H1 (cell line): ENCODE data around the gene POLE3. TPM values are rescaled to one million over a fixed set of nuclear protein-coding genes. Genes with fewer than 3 reads are reported as not detected.

ENCODE experiments used
- CTCF ChIA-PET: fragments of 300-600 bp; sonication (Branson Sonifier 250); formaldehyde crosslinking; loops from one replicate; lab custom pipeline; 2021; ENCODE audit not compliant: partially characterized antibody; lab: Charles Lee
- POLR2A ChIA-PET: fragments of 300-600 bp; sonication (Branson Sonifier 250); formaldehyde crosslinking; loops from one replicate; lab custom pipeline; 2021; ENCODE audit warnings: inconsistent platforms; ENCODE audit not compliant: partially characterized antibody; lab: Charles Lee
- DNase-seq, 2 experiments: peaks; one replicate each; pipeline versions ENCODE4 v3.0.0 to v3.0.0-alpha.2; 2010 to 2022; ENCODE audit warnings: low spot score in 2 of 2, low read depth in 1 of 2, mixed read lengths in 1 of 2
- FAIRE-seq: peaks from 2 replicates; lab custom pipeline; 2011; peaks lifted over from hg19 to GRCh38; lab: Jason Lieb, UNC
- H2AFZ ChIP-seq: 2 replicates; pipeline ENCODE4 v1.8.1; 2012; ENCODE audit warnings: low read length, inconsistent platforms
- H2AK5ac ChIP-seq: 2 replicates; pipeline ENCODE4 v1.6.1; 2013; ENCODE audit warnings: low read depth, low read length
- H2BK120ac ChIP-seq: replicated peaks from 2 replicates; pipeline ENCODE3; 2013; ENCODE audit warnings: low read depth, low read length, inconsistent platforms
- H2BK12ac ChIP-seq: 2 replicates; pipeline ENCODE4 v1.6.1; 2013; ENCODE audit warnings: low read depth, low read length
- H2BK15ac ChIP-seq: 2 replicates; pipeline ENCODE4 v1.6.1; 2013; ENCODE audit warnings: low read length
- H2BK20ac ChIP-seq: 2 replicates; pipeline ENCODE4 v1.6.1; 2013; ENCODE audit warnings: low read length
- H2BK5ac ChIP-seq: 2 replicates; pipeline ENCODE4 v1.6.1; 2013; ENCODE audit warnings: low read depth, low read length
- H3K14ac ChIP-seq: 2 replicates; pipeline ENCODE4 v1.6.1; 2013; ENCODE audit warnings: inconsistent platforms; ENCODE audit not compliant: insufficient read length
- H3K18ac ChIP-seq: 2 replicates; pipeline ENCODE4 v1.6.1; 2013; ENCODE audit warnings: low read length; ENCODE audit errors: extremely low read depth
- H3K23ac ChIP-seq: 2 replicates; pipeline ENCODE4 v1.6.1; 2013; ENCODE audit warnings: inconsistent platforms; ENCODE audit not compliant: insufficient read length
- H3K23me2 ChIP-seq: 2 replicates; pipeline ENCODE4 v1.6.1; 2013; ENCODE audit warnings: low read depth, low read length
- H3K27ac ChIP-seq: 2 replicates; pipeline ENCODE4 v1.6.1; 2011; ENCODE audit warnings: low read depth, low read length, inconsistent platforms
- H3K27me3 ChIP-seq, 4 experiments: replicated peaks in 1 of 4; 1 replicate in 1 of 4; 2 replicates in 3 of 4; pipeline versions ENCODE4 v1.6.1 to v1.8.1; 2011 to 2013; ENCODE audit warnings: low read length in 3 of 4, mild to moderate bottlenecking in 3 of 4, inconsistent platforms in 2 of 4, mixed read lengths in 2 of 4, moderate library complexity in 1 of 4; ENCODE audit not compliant: control insufficient read depth in 3 of 4, insufficient read depth in 3 of 4; ENCODE audit errors: extremely low read depth in 1 of 4
- H3K36me3 ChIP-seq, 4 experiments: 2 replicates each; pipeline versions ENCODE4 v1.6.1 to v1.8.1; 2011 to 2013; ENCODE audit warnings: mild to moderate bottlenecking in 4 of 4, low read length in 3 of 4, moderate library complexity in 2 of 4, control low read depth in 1 of 4, inconsistent platforms in 1 of 4; ENCODE audit not compliant: insufficient read depth in 4 of 4, control insufficient read depth in 2 of 4
- H3K4ac ChIP-seq: replicated peaks from 2 replicates; pipeline ENCODE3; 2013; ENCODE audit warnings: low read length, low read depth, mixed read lengths, inconsistent platforms; ENCODE audit not compliant: insufficient read length
- H3K4me1 ChIP-seq, 4 experiments: replicated peaks in 1 of 4; 1 replicate in 1 of 4; 2 replicates in 3 of 4; pipeline versions ENCODE4 v1.6.1 to v1.8.1; 2011 to 2013; ENCODE audit warnings: low read length in 3 of 4, inconsistent platforms in 2 of 4, mixed read lengths in 1 of 4; ENCODE audit not compliant: insufficient read depth in 4 of 4, control insufficient read depth in 3 of 4
- H3K4me2 ChIP-seq, 2 experiments: 2 replicates each; pipeline versions ENCODE4 v1.6.1 to v1.8.1; 2011 to 2013; ENCODE audit warnings: low read depth in 2 of 2, low read length in 2 of 2, control low read depth in 1 of 2, inconsistent platforms in 1 of 2, mild to moderate bottlenecking in 1 of 2; ENCODE audit not compliant: insufficient read depth in 1 of 2
- H3K4me3 ChIP-seq, 4 experiments: fragments of 200-600, 300-600 bp in 1 of 4; sonication (generic), shearing (Covaris generic), sonication (Bioruptor Twin) in 1 of 4; 2 replicates each; pipeline versions ENCODE4 v1.5.1 to v1.8.1; 2011 to 2016; ENCODE audit warnings: low read length in 4 of 4, low read depth in 3 of 4, control low read depth in 2 of 4, inconsistent platforms in 2 of 4, mild to moderate bottlenecking in 2 of 4, mixed read lengths in 1 of 4, moderate library complexity in 1 of 4; ENCODE audit not compliant: insufficient read depth in 2 of 4; ENCODE audit errors: extremely low read depth in 1 of 4
- H3K56ac ChIP-seq: replicated peaks from 2 replicates; pipeline ENCODE3; 2013; ENCODE audit warnings: low read depth, mild to moderate bottlenecking, mixed read lengths, low read length, inconsistent platforms; ENCODE audit not compliant: insufficient read length
- H3K79me1 ChIP-seq: 2 replicates; pipeline ENCODE4 v1.6.1; 2013; ENCODE audit warnings: low read depth, low read length, control low read depth
- H3K79me2 ChIP-seq, 2 experiments: 2 replicates each; pipeline versions ENCODE4 v1.6.1 to v1.8.1; 2012 to 2013; ENCODE audit warnings: low read length in 2 of 2, mild to moderate bottlenecking in 2 of 2, inconsistent platforms in 1 of 2; ENCODE audit not compliant: insufficient read depth in 2 of 2, control insufficient read depth in 1 of 2
- H3K9ac ChIP-seq, 4 experiments: replicated peaks in 1 of 4; 1 replicate in 1 of 4; 2 replicates in 3 of 4; pipeline versions ENCODE4 v1.6.1 to v1.8.1; 2011 to 2013; ENCODE audit warnings: low read depth in 3 of 4, low read length in 3 of 4, control low read depth in 2 of 4, mild to moderate bottlenecking in 2 of 4, moderate library complexity in 2 of 4, inconsistent platforms in 1 of 4; ENCODE audit errors: extremely low read depth in 1 of 4
- H3K9me3 ChIP-seq, 2 experiments: 2 replicates each; pipeline versions ENCODE4 v1.6.1 to v1.8.1; 2012 to 2013; ENCODE audit warnings: mild to moderate bottlenecking in 2 of 2, moderate library complexity in 2 of 2, control low read depth in 1 of 2, inconsistent platforms in 1 of 2, low read depth in 1 of 2, low read length in 1 of 2, mixed read lengths in 1 of 2; ENCODE audit not compliant: insufficient read depth in 2 of 2
- H4K20me1 ChIP-seq, 2 experiments: replicated peaks in 1 of 2; 2 replicates each; pipeline versions ENCODE3 to v1.8.1; 2011 to 2013; ENCODE audit warnings: inconsistent platforms in 2 of 2, low read length in 2 of 2, mild to moderate bottlenecking in 1 of 2; ENCODE audit not compliant: insufficient read depth in 2 of 2, control insufficient read depth in 1 of 2
- H4K5ac ChIP-seq: 2 replicates; pipeline ENCODE4 v1.6.1; 2013; ENCODE audit warnings: low read length, low read depth, mixed read lengths, inconsistent platforms; ENCODE audit not compliant: insufficient read length
- H4K8ac ChIP-seq: 2 replicates; pipeline ENCODE4 v1.8.0; 2013; ENCODE audit warnings: mild to moderate bottlenecking, moderate library complexity, low read length, inconsistent platforms; ENCODE audit not compliant: insufficient read depth; ENCODE audit errors: extremely low read depth
- H4K91ac ChIP-seq: replicated peaks from 2 replicates; pipeline ENCODE3; 2013; ENCODE audit warnings: low read length, mixed read lengths, inconsistent platforms; ENCODE audit not compliant: insufficient read length
- BRCA1 ChIP-seq: IDR thresholded peaks from 2 replicates; pipeline ENCODE4 v1.6.1; 2012; ENCODE audit warnings: low read depth, low read length, improper control_type of control experiment
- EP300 ChIP-seq, 2 experiments: IDR thresholded peaks; 1 replicate in 1 of 2; 2 replicates in 1 of 2; pipeline ENCODE4 v1.6.1; 2011 to 2012; ENCODE audit warnings: low read depth in 2 of 2, low read length in 2 of 2, mild to moderate bottlenecking in 2 of 2, borderline replicate concordance in 1 of 2, inconsistent platforms in 1 of 2, moderate library complexity in 1 of 2
- GTF2F1 ChIP-seq: IDR thresholded peaks from 2 replicates; pipeline ENCODE4 v1.6.1; 2012; ENCODE audit warnings: low read depth, low read length, improper control_type of control experiment, borderline replicate concordance
- NRF1 ChIP-seq: IDR thresholded peaks from 2 replicates; pipeline ENCODE4 v1.6.1; 2011; ENCODE audit warnings: mild to moderate bottlenecking, low read depth, low read length, improper control_type of control experiment
- PHF8 ChIP-seq: fragments of 200-600 bp; sonication (generic); conservative IDR thresholded peaks from 2 replicates; pipeline ENCODE4 v1.7.1; 2012; ENCODE audit warnings: low read depth, mild to moderate bottlenecking, inconsistent platforms, low read length, moderate library complexity
- POU5F1 ChIP-seq: IDR thresholded peaks from 2 replicates; pipeline ENCODE4 v1.6.1; 2011; ENCODE audit warnings: low read depth, mild to moderate bottlenecking, low read length, moderate library complexity
- RBBP5 ChIP-seq: IDR thresholded peaks from 2 replicates; pipeline ENCODE4 v1.7.1; 2012; ENCODE audit warnings: low read depth, mild to moderate bottlenecking, inconsistent platforms, low read length, moderate library complexity, borderline replicate concordance
- SIRT6 ChIP-seq: IDR thresholded peaks from one replicate; pipeline ENCODE4 v1.7.1; 2012; ENCODE audit warnings: low read length, inconsistent platforms
- SP4 ChIP-seq: IDR thresholded peaks from 2 replicates; pipeline ENCODE4 v1.6.1; 2012; ENCODE audit warnings: low read length, inconsistent platforms
- TBP ChIP-seq: IDR thresholded peaks from 2 replicates; pipeline ENCODE4 v1.6.1; 2011; ENCODE audit warnings: low read depth, low read length, improper control_type of control experiment
- YY1 ChIP-seq: IDR thresholded peaks from 2 replicates; pipeline ENCODE4 v1.6.1; 2011; ENCODE audit warnings: low read depth, mild to moderate bottlenecking, low read length
- WGBS, 2 experiments: shearing (Covaris generic) in 1 of 2; methylation state at CpG; one replicate each; pipeline versions ENCODE4 v1.1.6 to v1.1.7; 2013 to 2015; ENCODE audit warnings: low lambda C conversion rate in 2 of 2, mixed read lengths in 2 of 2, inconsistent platforms in 1 of 2, low coverage in 1 of 2, missing lambda C conversion rate in 1 of 2; ENCODE audit not compliant: insufficient replicate concordance in 2 of 2, insufficient coverage in 1 of 2, insufficient read length in 1 of 2; ENCODE audit errors: extremely low coverage in 1 of 2, missing lambda C conversion rate in 1 of 2; 5-methylcytosine and 5-hydroxymethylcytosine counted together
- polyA plus RNA-seq, 7 experiments: library from polyadenylated mRNA; depleted of rRNA in 3 of 7; stranded (reverse) in 5 of 7; unstranded in 2 of 7; fragments of >200 nt in 5 of 7; fragments of 200-250 nt in 2 of 7; gene quantifications; 1 replicate in 5 of 7; 2 replicates in 1 of 7; 4 replicates in 1 of 7; pipeline versions ENCODE4 v1.2.1 to v1.2.3, GENCODE V29; 2011 to 2013; ENCODE audit warnings: missing spikeins in 2 of 7, mixed read lengths in 2 of 7
- total RNA-seq: library from RNA; stranded (reverse); fragmentation: NEBNext Ultra II Directional; extraction: Animal tissue kit (Norgen Biotek cat#: 25700); gene quantifications from 2 replicates; pipeline ENCODE4 v1.2.1, GENCODE V29; 2021

POLE3 gene
- total and polyA plus RNA-seq, 2 of the 8 experiments (the other 6 are each of a cell fraction or from before 2014, with no cell fraction given) = 52.7 to 77.3 TPM

DNA sequence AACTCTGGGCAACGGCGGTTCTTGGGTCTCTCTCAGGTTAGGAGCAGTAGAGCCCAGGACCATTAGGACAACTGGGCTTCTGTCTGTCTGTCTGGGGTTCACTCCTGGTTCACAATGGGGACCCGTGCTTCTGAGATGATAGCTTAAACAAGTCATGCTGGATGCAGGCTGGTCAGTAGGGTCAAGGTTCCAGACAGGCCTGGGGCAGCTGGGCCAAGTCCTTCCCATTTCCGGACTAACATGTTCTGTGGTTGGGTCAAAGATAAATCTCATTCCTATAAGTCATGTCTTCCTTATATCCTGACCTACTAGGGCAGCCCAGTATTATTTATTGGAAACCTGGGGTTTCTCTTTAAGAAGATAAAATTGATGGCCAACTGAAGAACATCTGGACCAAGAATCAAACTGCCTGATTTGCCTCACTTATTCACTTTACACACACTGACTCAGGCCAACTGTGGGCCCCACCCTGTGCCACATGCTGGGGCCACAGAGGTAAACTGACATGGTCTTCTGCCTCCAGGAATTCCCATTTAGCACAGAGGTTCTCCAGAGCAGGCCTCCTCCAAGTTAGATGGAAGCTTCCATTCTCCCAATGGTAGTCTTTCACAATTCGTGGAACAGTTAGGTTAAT lies 42.0 kb downstream of the POLE3 start:
- Histone ChIP-seq H3K79me2 (no peaks in the 10 kb centered on the region), H2AFZ (no peak overlapping the region), H4K91ac (no peak overlapping the region), H3K18ac (no peak overlapping the region), H3K36me3 (peaks cover 0 to 9% (median 0%) of the 10 kb centered on the region in 4 experiments; a peak in 3 of 8 replicates), H3K56ac (no peak overlapping the region), H2BK5ac (no peak overlapping the region), H3K4me2 (no peak overlapping the region), H2BK12ac (no peak overlapping the region), H2BK20ac (no peak overlapping the region), H2BK15ac (no peak overlapping the region), H3K9me3 (no peaks in the 10 kb centered on the region), H3K4me1 (peaks cover 0 to 4% (median under 1%) of the 10 kb centered on the region in 4 experiments; a peak in 3 of 7 replicates), H3K27ac (no peak overlapping the region), H2BK120ac (no peak overlapping the region), H3K9ac (no peak overlapping the region), H4K20me1 (no peaks in the 10 kb centered on the region), H3K27me3 (no peaks in the 10 kb centered on the region), H4K8ac (no peak overlapping the region), H3K23me2 (no peaks in the 10 kb centered on the region), H3K23ac (no peak overlapping the region), H3K14ac (no peak overlapping the region), H3K4me3 (no peak overlapping the region), H4K5ac (no peak overlapping the region), H2AK5ac (no peak overlapping the region), H3K4ac (no peak overlapping the region), H3K79me1 (no peaks in the 10 kb centered on the region)
- 85% methylated on average over 5 of the region's 5 CpGs; no CpG with 5 or more reads in 1 of the 2 experiments for WGBS, 2 experiments
- POLR2A ChIA-PET = interaction anchor here (0.6 to 1.6 kb wide), 2 partner anchors 18 to 1244 kb away, joined by 3 read pairs; no protein-coding TSS in a partner anchor
- FAIRE-seq (no peak), DNase-seq (no peak)
- CTCF ChIA-PET = interaction anchor here (1.1 to 2.3 kb wide), 3 partner anchors 12 to 58 kb away, joined by 3 to 9 read pairs (median 4); no protein-coding TSS in a partner anchor
- TF ChIP-seq SP4 (no peak), PHF8 (no peak), RBBP5 (no peak), NRF1 (no peak), GTF2F1 (no peak), EP300 (IDR thresholded peaks at IDR 0.05; ENCODE audit: borderline replicate concordance in 1 of 2, low read depth in 2 of 2, low read length in 2 of 2) (no peak), BRCA1 (no peak), SIRT6 (no peak), POU5F1 (no peak), TBP (no peak), YY1 (no peak)
